Epithelial cell of proximal tubule (primary cell): ENCODE results near the gene CNN3. TPM values are rescaled to one million over a fixed set of nuclear protein-coding genes. Genes with fewer than 3 reads are reported as not detected.

ENCODE experiments used
- DNase-seq: peaks from one replicate; pipeline ENCODE4 v3.0.0-alpha.2; 2011; ENCODE audit warnings: low read depth
- H3K4me3 ChIP-seq: 2 replicates; pipeline ENCODE4 v1.5.1; 2011; ENCODE audit warnings: low read depth, mild to moderate bottlenecking, low read length
- total RNA-seq: library from RNA; depleted of rRNA; stranded (reverse); fragments of >200 nt; gene quantifications from 2 replicates; pipeline ENCODE4 v1.2.3, GENCODE V29; 2015
- TF ChIP-seq, protein P1 (sequence below): conservative IDR thresholded peaks from 2 replicates; pipeline ENCODE4 v1.5.1; 2012; ENCODE audit warnings: low read depth, mild to moderate bottlenecking, low read length

CNN3 gene
- total RNA-seq, 1 donor from 2014 or later, result 196 TPM

DNA sequence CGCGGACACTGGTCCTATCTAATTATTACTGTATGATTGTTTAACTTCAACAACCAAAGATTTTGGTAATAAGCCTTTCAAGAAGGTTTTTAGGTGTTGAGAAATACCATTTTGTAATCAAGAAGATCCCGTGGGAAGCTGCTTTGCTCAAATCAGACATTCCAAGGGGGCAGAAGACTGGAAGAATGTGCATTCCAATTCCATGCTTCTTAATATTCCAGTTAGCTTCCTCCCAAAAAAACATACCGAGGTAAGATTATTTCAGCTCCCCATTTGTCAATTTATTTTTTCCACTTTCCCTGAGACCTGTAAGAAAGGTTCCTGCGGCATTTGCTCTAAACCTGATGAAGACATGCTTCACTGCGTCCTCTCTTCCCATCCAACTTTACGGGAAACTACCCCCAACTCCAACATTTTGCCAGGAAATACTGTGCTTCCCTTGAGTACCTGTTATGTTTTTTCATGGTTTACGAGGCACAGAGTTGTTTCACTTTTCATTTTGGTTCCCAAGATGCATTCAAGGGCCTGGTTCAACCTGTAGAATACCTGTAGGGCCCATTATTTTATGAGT lies 4.1 kb downstream of the CNN3 start:
- TF ChIP-seq, protein P1, sequence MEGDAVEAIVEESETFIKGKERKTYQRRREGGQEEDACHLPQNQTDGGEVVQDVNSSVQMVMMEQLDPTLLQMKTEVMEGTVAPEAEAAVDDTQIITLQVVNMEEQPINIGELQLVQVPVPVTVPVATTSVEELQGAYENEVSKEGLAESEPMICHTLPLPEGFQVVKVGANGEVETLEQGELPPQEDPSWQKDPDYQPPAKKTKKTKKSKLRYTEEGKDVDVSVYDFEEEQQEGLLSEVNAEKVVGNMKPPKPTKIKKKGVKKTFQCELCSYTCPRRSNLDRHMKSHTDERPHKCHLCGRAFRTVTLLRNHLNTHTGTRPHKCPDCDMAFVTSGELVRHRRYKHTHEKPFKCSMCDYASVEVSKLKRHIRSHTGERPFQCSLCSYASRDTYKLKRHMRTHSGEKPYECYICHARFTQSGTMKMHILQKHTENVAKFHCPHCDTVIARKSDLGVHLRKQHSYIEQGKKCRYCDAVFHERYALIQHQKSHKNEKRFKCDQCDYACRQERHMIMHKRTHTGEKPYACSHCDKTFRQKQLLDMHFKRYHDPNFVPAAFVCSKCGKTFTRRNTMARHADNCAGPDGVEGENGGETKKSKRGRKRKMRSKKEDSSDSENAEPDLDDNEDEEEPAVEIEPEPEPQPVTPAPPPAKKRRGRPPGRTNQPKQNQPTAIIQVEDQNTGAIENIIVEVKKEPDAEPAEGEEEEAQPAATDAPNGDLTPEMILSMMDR, result no peak

DNA sequence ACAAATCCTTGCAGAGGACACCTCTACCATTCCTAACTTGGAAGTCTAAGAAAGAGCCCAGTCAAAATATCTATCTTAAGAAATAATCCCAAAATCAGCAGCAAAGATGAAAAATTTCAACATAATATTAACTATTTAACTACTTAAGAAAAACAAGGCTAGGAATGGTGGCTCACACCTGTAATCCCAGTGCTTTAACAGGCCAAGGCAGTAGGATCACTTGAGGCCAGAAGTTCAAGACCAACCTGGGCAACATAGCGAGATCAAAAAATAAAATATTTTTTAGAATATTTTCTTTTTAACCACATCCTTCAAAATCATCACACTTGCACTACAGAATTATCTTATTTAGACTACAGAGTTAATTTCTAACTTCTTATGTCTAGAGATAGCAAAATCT lies 4.9 kb downstream of the CNN3 start:
- TF ChIP-seq, protein P1, result no peak
- DNase-seq, result no peak
- H3K4me3 ChIP-seq, result no peak overlapping the region

More for the DNA sequence above, 4.1 kb downstream of the CNN3 start:
- DNase-seq, result peak; percentile 71
- peak overlapping the region; percentile 85 for H3K4me3 ChIP-seq

DNA sequence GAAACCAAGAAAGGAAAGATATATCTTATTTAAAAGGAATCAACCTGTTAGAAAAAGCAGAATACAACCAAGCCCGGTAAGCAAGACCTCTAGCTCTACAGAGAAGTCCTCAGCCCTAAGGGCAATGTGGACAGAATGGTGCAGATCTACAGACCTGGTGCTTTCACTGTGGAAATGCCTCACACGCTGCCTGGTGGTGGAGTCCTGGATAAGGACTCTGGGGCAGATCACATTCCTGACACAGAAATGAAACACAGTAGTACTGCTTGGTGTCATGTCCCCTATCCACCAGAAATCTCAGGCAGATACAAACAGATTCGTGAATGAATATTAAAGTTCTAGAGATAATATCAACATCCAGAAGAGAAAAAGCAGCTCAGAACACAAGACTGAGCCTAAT lies 6.8 kb downstream of the CNN3 start:
- no peak for DNase-seq
- TF ChIP-seq, protein P1, result peak; percentile 15
- H3K4me3 ChIP-seq, result no peak overlapping the region

GRCh38 chr1:94919241-94920030 lies 7.5 kb downstream of the CNN3 start:
- no peak for DNase-seq
- TF ChIP-seq, protein P1, result no peak
- H3K4me3 ChIP-seq, result no peak overlapping the region

- no peak overlapping the region for H3K4me3 ChIP-seq
- DNase-seq, result no peak
- TF ChIP-seq, protein P1, result no peak
Observed at GRCh38 chr1:94917251-94917650, 9.7 kb downstream of the CNN3 start.

DNA sequence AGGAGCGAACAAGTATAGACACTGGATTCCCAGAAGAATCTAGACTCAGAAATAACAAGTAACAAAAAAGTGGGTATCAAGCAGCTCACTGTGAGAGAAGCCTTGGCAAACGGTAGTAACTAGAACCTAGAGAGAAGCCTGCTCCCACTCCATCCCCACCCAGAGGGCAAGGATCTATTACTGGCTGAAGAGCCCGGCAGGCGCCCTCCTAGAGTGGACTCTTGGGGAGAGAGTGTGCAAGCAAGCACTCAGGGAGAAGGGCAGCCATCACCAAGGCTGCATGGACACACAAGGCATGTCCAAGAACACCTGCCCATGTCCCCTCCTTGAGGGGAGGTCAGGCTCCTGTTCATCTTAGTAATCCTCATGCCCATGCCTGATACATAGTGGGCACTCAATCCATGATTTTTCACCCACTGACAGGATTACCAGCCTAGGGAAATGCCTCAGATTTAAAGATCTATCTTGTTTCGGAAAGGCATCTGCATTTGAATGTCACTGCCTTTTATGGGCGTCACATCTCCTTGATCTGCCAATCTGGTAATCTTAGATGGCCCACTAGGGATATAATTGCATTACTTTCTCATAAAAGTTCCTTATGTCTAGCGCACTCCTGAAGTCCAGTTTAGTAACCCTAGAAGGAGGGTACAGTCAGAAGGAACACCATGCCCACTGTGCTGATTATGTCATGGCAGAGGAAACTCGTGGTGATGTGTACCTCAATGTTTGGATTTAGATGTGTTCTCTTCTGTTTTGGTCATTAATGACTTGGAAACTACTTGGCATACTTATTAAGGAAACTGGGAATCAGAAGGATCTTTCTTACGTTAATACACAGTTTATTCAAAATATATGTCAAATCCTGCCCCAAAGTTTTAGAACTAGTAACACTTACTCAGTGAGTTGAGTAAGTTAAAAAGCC lies 14.4 kb downstream of the CNN3 start:
- TF ChIP-seq, protein P1, result no peak
- no peak overlapping the region for H3K4me3 ChIP-seq
- DNase-seq, result no peak
